Measurements from ENCODE around the gene PCSK2. TPM values are rescaled to one million over a fixed set of nuclear protein-coding genes. Genes with fewer than 3 reads are reported as not detected.

PCSK2 gene
- polyA plus RNA-seq, 1 donor from 2014 or later: 27.9 TPM

DNA sequence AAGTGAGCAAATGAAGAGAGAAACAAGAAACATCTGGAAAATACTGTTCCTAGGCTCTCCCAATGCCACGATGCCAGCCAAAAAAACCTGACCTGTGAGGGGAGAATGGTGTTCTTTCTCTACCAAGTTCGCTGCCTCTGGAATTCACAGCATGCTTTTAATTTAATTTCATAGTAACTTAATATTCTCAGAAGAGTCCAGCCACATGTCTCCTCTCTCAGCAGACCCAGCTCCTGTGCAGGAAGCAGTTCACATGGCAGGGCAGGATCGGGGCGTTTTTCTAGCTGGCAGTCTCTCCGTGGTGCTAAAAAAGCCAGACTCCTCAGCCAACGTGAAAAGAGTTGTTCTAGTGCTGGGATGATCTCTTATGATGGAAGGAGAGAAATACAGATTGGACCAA, 246.8 kb downstream of the PCSK2 start:
- TF ChIP-seq POLR2AphosphoS5 (IDR thresholded peaks at IDR 0.05) (no peak), TAF1 (IDR thresholded peaks at IDR 0.05; ENCODE audit: low read depth) (no peak), MXI1 (conservative IDR thresholded peaks at IDR 0.05; ENCODE audit: poor library complexity, severe bottlenecking) (no peak), EZH2 (IDR thresholded peaks at IDR 0.05; ENCODE audit: borderline replicate concordance, insufficient read depth, low read length, poor library complexity, severe bottlenecking) (no peak), SMC3 (conservative IDR thresholded peaks at IDR 0.05; ENCODE audit: poor library complexity) (no peak), EP300 (conservative IDR thresholded peaks at IDR 0.05; ENCODE audit: poor library complexity, severe bottlenecking) (no peak), RAD21 (conservative IDR thresholded peaks at IDR 0.05) (no peak)
- TF ChIP-seq, protein P1, sequence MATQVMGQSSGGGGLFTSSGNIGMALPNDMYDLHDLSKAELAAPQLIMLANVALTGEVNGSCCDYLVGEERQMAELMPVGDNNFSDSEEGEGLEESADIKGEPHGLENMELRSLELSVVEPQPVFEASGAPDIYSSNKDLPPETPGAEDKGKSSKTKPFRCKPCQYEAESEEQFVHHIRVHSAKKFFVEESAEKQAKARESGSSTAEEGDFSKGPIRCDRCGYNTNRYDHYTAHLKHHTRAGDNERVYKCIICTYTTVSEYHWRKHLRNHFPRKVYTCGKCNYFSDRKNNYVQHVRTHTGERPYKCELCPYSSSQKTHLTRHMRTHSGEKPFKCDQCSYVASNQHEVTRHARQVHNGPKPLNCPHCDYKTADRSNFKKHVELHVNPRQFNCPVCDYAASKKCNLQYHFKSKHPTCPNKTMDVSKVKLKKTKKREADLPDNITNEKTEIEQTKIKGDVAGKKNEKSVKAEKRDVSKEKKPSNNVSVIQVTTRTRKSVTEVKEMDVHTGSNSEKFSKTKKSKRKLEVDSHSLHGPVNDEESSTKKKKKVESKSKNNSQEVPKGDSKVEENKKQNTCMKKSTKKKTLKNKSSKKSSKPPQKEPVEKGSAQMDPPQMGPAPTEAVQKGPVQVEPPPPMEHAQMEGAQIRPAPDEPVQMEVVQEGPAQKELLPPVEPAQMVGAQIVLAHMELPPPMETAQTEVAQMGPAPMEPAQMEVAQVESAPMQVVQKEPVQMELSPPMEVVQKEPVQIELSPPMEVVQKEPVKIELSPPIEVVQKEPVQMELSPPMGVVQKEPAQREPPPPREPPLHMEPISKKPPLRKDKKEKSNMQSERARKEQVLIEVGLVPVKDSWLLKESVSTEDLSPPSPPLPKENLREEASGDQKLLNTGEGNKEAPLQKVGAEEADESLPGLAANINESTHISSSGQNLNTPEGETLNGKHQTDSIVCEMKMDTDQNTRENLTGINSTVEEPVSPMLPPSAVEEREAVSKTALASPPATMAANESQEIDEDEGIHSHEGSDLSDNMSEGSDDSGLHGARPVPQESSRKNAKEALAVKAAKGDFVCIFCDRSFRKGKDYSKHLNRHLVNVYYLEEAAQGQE (IDR thresholded peaks at IDR 0.05; ENCODE audit: borderline replicate concordance): no peak
- TF ChIP-seq, protein P2, sequence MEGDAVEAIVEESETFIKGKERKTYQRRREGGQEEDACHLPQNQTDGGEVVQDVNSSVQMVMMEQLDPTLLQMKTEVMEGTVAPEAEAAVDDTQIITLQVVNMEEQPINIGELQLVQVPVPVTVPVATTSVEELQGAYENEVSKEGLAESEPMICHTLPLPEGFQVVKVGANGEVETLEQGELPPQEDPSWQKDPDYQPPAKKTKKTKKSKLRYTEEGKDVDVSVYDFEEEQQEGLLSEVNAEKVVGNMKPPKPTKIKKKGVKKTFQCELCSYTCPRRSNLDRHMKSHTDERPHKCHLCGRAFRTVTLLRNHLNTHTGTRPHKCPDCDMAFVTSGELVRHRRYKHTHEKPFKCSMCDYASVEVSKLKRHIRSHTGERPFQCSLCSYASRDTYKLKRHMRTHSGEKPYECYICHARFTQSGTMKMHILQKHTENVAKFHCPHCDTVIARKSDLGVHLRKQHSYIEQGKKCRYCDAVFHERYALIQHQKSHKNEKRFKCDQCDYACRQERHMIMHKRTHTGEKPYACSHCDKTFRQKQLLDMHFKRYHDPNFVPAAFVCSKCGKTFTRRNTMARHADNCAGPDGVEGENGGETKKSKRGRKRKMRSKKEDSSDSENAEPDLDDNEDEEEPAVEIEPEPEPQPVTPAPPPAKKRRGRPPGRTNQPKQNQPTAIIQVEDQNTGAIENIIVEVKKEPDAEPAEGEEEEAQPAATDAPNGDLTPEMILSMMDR (IDR thresholded peaks at IDR 0.05; ENCODE audit: poor library complexity, severe bottlenecking): no peak
- H3F3A ChIP-seq (ENCODE audit: insufficient read depth, low read length, poor library complexity, severe bottlenecking): no peaks in the 10 kb centered on the region
- no peaks in the 10 kb centered on the region for H4K20me1 ChIP-seq (ENCODE audit: insufficient read depth)
- H3K4me3 ChIP-seq (ENCODE audit: low read length): no peak overlapping the region
- H3K27me3 ChIP-seq (ENCODE audit: insufficient read depth, low read depth, low read length): no peaks in the 10 kb centered on the region
- H3K27ac ChIP-seq (ENCODE audit: low read length): no peak overlapping the region
- no peak overlapping the region for H3K4me2 ChIP-seq (ENCODE audit: low read length)
- H3K9me3 ChIP-seq (ENCODE audit: low read length): no peaks in the 10 kb centered on the region
- H2AFZ ChIP-seq (ENCODE audit: low read depth, low read length): no peak overlapping the region
- H3K79me2 ChIP-seq (replicated peaks; ENCODE audit: insufficient read depth, low read length): no peaks in the 10 kb centered on the region
- H3K9ac ChIP-seq (ENCODE audit: low read length): no peak overlapping the region
- H3K9me2 ChIP-seq (ENCODE audit: insufficient read depth, low read length): no peaks in the 10 kb centered on the region
- no peaks in the 10 kb centered on the region for H3K36me3 ChIP-seq (ENCODE audit: insufficient read depth, low read length)

DNA sequence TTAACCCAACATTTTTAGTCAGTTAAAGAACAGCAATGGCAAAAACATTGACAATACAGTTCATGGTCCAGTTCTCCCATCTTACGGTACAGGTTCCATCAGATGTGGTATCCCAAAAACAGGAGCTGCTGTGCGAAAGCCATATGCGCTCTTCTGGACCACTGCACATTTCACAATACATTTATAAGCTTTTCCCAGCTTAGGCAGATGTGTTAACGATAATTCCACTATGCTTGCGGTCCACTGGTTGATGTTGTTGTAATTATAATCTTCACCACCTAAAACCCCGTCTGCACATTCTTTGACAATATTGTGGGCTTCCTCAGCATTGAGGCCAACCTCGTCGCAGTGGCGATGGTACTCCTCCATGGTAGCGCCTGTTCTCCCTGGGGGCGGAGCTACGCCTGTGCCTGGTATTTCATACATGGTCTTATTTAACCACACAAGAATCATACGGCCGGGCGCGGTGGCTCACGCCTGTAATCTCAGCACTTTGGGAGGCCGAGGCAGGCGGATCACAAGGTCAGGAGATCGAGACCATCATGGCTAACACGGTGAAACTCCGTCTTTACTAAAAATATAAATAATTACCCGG, 252.3 kb downstream of the PCSK2 start:
- Histone ChIP-seq H3K4me3 (ENCODE audit: low read length) (no peak overlapping the region), H3K9me2 (ENCODE audit: insufficient read depth, low read length) (no peaks in the 10 kb centered on the region), H3K27me3 (ENCODE audit: insufficient read depth, low read depth, low read length) (no peaks in the 10 kb centered on the region), H3K79me2 (replicated peaks; ENCODE audit: insufficient read depth, low read length) (no peaks in the 10 kb centered on the region), H3F3A (ENCODE audit: insufficient read depth, low read length, poor library complexity, severe bottlenecking) (no peaks in the 10 kb centered on the region), H3K9ac (ENCODE audit: low read length) (no peak overlapping the region), H3K36me3 (ENCODE audit: insufficient read depth, low read length) (no peaks in the 10 kb centered on the region), H2AFZ (ENCODE audit: low read depth, low read length) (no peak overlapping the region), H3K27ac (ENCODE audit: low read length) (no peak overlapping the region), H3K9me3 (ENCODE audit: low read length) (no peaks in the 10 kb centered on the region), H3K4me2 (ENCODE audit: low read length) (no peak overlapping the region), H4K20me1 (ENCODE audit: insufficient read depth) (no peaks in the 10 kb centered on the region)
- TF ChIP-seq POLR2AphosphoS5 (IDR thresholded peaks at IDR 0.05): no peak
- no peak for TF ChIP-seq EZH2 (IDR thresholded peaks at IDR 0.05; ENCODE audit: borderline replicate concordance, insufficient read depth, low read length, poor library complexity, severe bottlenecking)
- TF ChIP-seq, protein P1 (IDR thresholded peaks at IDR 0.05; ENCODE audit: borderline replicate concordance): no peak
- TF ChIP-seq SMC3 (conservative IDR thresholded peaks at IDR 0.05; ENCODE audit: poor library complexity): no peak
- TF ChIP-seq MXI1 (conservative IDR thresholded peaks at IDR 0.05; ENCODE audit: poor library complexity, severe bottlenecking): no peak
- TF ChIP-seq TAF1 (IDR thresholded peaks at IDR 0.05; ENCODE audit: low read depth): no peak
- no peak for TF ChIP-seq RAD21 (conservative IDR thresholded peaks at IDR 0.05)
- TF ChIP-seq EP300 (conservative IDR thresholded peaks at IDR 0.05; ENCODE audit: poor library complexity, severe bottlenecking): no peak
